ENCODE measurements around the gene RARRES1.

DNA sequence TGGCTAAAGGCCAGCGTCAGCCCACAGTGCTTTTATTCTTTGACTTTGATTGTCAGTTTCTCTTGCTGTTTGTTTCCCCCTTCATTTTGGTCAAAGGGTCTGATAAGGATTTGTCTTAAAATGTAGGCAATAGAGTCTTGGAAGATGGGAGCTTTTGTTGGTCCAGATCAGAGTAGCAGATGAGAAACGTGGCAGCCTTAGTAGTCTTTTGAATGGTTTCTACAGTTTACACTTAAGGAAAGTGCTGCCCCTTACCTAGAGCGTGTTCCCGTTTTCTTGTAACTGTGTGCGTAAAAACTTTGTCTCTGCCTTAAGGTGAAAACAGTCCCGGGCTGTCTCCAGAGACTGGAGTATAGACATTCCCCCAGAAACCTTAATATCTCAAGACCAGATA lies 60.4 kb downstream of the RARRES1 start:
- TF ChIP-seq, protein P1, sequence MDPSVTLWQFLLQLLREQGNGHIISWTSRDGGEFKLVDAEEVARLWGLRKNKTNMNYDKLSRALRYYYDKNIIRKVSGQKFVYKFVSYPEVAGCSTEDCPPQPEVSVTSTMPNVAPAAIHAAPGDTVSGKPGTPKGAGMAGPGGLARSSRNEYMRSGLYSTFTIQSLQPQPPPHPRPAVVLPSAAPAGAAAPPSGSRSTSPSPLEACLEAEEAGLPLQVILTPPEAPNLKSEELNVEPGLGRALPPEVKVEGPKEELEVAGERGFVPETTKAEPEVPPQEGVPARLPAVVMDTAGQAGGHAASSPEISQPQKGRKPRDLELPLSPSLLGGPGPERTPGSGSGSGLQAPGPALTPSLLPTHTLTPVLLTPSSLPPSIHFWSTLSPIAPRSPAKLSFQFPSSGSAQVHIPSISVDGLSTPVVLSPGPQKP (IDR thresholded peaks at IDR 0.05; ENCODE audit: low read depth, low read length), result no peak
- TF ChIP-seq POLR2AphosphoS2 (conservative IDR thresholded peaks at IDR 0.05; ENCODE audit: low read length) (no peak), USF2 (IDR thresholded peaks at IDR 0.05) (no peak), ESRRA (IDR thresholded peaks at IDR 0.05; ENCODE audit: borderline replicate concordance, low read length) (no peak), JUN (IDR thresholded peaks at IDR 0.05) (no peak; a peak in 1 of 5 replicates), MAZ (IDR thresholded peaks at IDR 0.05; ENCODE audit: borderline replicate concordance, low read depth, low read length) (no peak), MAFK (IDR thresholded peaks at IDR 0.05; ENCODE audit: partially characterized antibody) (no peak), ZSCAN20 (CRISPR knock-in tag; IDR thresholded peaks at IDR 0.05) (no peak), CTCF (IDR thresholded peaks at IDR 0.05) (no peak)
